HG03565 (cell line): ENCODE measurements around the gene ELP1.
"Not testable (repeated sequence)": the region's sequence is repeated elsewhere in the genome, so short reads cannot be mapped to it uniquely, and the experiment has no call there.

ENCODE experiments used
- ATAC-seq: cut with Tn5 transposase; IDR thresholded peaks from one replicate; pipeline ENCODE4 v1.9.1; 2021; ENCODE audit warnings: mild to moderate bottlenecking, moderate library complexity; ENCODE audit not compliant: unreplicated experiment

The ELP1 gene

DNA sequence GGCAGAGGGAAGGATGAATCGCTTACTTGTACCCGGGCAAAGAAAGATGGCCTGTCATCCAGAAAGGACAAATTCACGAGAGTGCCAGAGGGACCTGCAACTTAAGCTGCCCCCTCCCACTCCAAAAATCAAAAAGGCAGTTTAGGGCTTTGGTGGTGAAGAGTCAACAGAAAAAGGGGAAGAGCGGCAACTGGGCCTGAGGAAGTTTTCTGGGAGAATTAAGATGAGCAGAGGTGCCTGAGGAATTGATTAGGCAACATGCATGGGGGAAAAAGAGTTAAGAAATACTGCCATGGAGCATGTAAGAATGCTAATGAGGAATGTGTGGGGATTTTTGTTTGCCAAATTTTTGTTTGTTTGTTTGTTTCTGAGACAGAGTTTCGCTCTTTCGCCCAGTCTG, 76.4 kb downstream of the ELP1 start:
- ATAC-seq: no peak

DNA sequence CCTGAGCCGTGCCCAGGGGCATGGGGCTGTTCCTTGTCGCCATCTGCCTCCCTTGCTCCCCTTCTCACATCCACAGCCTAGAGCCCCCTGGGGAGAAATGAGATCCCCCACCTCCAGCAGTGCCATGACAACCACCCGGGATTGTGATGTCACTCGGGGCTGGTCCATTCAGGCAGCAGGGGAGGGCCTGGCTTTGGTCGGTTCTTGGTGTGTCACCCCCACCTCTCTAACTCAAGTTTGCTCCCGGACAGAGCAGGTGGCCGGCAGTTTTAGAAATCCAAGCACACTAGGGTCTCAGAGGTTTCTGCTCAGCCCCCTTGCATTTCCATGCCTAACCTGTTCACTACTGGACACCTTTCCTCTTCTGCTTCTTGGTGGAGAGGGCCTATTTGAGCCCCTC, 78.0 kb downstream of the ELP1 start, which contains the start of gene ACTL7B:
Gene ACTL7B (minus strand): TSS at position 99 of the 400 bp plus-strand sequence. CDS start 56 bp downstream, at position 43.
- ATAC-seq: no peak

DNA sequence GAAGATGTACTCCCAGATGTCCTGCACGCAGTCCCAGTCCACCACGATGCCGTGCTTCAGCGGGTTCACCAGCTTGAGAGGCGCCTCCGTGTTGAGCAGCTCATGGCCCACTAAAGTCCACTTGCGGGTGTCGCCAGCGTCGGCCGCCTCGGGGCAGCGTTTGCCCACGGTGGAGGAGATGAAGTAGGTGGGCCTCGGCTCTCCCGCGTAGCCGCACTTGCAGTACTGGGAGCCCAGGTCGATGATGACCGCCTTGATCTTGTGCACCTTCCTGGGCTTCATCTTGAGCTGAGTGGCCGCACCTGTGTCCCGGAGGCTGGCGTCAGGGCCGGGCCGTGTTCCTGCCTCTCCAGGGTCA, 78.4 kb downstream of the ELP1 start:
- ATAC-seq: no peak

GRCh38 chr9:108854641-108855528, 79.0 kb downstream of the ELP1 start:
- no peak for ATAC-seq

DNA sequence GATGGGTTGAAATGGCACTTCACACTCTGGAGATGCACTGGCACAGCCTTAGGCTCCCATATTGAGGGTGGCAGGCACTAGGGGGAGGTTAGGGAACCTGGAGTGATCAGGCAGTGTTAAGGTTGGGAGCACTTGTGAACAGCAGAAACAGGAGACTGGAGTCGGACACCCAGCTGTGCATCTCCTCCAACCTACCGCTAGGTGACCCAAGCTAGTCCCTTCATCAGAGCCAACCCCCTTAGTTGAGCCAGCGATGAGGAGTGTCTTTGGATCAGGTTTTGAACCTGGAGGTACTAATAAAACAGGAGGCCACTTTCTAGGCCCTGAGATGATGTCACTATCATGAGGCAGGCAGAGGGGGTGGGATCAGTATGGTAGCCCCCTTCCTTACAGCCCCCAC, 79.8 kb downstream of the ELP1 start:
- ATAC-seq: no peak

DNA sequence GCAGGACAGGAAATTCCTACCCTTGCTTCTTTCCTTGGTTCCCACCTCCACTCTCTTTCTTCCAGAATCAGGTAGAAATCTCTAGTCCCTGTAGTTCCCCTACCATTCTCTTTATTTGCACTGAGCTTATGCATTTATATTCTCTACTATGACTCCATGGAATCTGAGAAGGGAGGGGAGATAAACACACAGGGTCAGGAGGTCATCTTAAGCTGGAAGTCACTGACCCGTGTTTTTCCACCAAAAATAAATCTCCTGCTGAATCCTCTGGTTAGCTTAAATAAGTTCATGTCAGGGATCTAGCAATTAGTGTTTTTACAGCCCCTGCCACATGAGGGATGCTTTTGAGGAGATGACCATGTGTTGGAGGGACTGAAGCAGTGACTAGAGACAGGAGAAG, 81.8 kb downstream of the ELP1 start:
- no peak for ATAC-seq

GRCh38 chr9:108851138-108851537, 82.8 kb downstream of the ELP1 start:
- ATAC-seq: no peak

- ATAC-seq: no peak
Measured at GRCh38 chr9:108850293-108850897, 83.5 kb downstream of the ELP1 start.

DNA sequence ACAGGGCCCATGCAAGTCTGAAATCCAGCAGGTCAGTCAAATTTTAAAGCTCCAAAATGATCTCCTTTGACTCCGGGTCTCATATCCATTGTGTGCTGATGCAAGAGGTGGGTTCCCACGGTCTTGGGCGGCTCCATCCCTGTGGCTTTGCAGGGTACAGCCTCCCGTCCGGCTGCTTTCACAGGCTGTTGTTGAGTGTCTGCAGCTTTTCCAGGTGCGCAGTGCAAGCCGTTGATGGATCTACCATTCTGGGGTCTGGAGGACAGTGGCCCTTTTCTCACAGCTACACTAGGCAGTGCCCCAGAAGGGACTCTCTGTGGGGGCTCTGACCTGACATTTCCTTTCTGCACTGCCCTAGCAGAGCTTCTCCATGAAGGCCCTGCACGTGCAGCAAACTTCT, 85.6 kb downstream of the ELP1 start:
- ATAC-seq: not testable (repeated sequence)

GRCh38 chr9:108845947-108846346, 88.0 kb downstream of the ELP1 start:
- ATAC-seq: no peak

DNA sequence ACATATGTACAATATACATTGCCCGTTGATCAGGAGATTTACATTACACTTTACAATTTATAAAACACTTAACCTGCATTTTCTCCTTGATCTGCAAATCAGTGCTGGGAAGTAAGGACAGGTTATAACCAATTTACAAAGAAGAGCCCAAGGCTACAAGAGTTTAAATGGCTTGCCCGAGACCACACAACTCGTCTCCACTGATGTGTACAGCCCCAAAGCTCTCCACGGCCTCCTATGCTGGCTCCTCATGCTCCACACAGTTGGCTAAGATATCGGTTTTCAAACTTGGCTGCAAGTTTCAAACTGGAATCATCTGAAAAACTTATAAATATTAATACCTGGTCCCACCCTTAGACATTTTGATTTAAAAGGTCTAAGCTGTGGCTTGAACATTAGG, 88.4 kb downstream of the ELP1 start:
- ATAC-seq: no peak

DNA sequence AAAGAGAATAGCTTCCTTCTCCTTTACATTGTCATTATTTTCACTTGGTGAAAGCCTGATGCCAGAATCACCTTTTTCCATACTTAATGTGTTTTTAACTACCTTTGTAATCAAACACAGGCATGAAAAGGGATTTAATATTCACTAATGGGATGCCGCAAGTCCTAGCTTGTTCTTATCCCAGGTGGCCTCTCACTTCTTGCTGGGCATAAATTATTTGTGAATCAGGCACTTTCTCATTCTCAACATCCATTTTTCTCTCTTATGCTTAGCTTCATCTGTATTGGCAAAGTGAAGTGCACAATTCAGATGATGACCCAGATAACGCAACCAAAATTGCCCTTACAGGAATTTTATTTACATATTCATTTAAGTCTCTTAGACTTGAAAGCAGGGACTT, 89.1 kb downstream of the ELP1 start:
- no peak for ATAC-seq

DNA sequence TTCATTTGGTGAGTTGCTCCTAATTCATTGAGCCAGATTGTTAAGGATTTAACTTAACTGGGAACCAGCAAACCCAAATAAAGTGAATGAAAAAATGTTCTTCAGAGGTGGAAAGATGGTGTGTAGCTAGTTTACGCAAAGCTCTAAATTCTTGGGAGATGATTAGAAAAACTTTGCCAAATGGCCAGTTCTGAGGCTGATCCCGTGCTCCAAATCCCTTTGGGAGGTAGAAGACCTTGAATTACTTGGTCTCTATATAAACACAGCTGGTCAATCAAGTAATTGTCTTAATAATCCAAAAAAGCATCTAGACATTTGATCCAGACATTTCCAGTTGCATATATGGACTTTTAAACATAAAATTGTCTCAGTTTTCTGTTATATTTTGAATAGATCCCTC, 89.5 kb downstream of the ELP1 start:
- no peak for ATAC-seq

DNA sequence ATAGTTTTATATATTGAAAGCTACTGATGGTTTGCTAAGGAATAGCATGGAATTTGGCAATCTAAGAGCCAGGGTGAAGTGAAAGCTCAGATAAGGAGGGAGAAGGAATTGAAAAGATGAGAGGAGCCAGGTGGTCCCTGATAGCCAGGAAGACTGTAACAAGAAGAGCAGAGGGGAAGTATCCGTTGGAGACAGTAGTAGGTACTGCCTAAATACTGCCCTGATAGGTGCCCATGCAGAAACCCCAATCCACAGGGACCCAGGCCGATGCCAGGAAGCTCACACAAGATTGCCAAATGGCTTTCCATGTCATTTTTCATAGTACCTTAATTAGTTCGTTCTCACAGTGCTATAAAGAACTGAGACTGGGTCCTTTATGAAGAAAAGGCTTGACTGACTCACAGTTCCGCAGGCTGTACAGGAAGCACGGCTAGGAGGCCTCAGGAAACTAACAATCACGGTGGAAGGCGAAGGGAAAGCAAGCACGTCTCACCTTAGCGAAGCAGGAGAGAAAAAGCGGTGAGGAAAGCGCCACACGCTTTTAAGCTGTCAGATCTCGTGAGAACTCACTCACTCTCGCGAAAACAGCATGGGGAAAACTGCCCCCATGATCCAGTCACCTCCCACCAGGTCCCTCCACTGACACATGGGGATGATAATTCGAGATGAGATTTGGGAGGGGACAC, 91.2 kb downstream of the ELP1 start:
- no peak for ATAC-seq

- not testable (repeated sequence) for ATAC-seq
Measured at GRCh38 chr9:108839561-108839960, 94.4 kb downstream of the ELP1 start.

DNA sequence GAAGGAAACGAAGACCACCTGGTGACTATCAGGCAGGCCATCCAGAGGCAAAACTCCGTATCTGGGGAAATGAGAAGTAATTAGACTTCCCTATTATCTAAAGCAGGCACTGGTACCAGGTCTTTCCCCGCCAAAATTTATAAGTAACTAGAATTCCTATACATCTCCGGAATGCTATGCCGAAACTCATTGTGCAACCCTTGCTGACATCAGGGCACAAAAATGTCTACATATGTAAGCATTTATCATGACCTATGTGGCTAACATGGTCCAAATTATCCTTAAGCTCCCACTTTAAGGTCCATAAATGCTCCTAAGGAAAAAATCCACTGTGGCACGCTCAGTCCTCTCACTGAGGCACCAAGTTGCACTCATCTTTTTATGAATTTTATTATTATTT, 95.9 kb downstream of the ELP1 start:
- ATAC-seq: no peak

DNA sequence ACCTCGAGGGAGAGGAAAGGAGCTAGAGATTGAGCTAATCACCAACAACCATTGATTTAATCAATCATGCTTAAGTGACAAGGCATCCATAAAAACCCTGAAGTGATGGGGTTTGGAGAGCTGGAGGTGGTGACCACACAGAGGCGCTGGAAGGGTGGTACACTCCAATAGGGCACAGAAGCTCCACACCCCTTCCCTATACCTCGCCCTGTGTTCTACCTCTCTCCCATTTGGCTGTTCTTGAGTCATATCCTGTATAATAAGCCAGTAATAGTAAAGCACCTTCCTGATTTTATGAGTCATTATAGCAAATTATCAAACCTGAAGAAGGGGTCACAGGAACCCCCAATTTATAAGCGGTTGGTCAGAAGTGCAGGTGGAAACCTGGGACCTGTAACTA, 96.4 kb downstream of the ELP1 start:
- no peak for ATAC-seq

- ATAC-seq: no peak
Measured at GRCh38 chr9:108836781-108837180, 97.1 kb downstream of the ELP1 start.

DNA sequence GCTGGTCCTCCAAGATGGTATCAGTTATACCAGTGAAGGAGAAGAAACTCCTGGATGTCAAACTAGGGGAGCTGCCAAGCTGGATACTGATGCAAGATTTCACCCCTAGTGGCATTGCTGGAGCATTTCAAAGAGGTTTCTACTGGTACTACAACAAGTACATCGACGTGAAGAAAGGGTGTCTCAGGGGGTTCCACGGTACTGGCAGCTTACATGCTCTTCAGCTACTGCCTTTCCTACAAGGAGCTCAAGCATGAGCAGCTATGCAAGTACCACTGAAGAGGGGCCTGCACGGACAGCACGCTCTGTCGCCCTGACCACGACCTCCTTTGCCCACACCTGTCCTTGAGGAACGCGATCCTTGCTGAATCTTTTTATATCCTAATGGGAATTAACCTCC, 97.6 kb downstream of the ELP1 start:
- ATAC-seq: no peak

DNA sequence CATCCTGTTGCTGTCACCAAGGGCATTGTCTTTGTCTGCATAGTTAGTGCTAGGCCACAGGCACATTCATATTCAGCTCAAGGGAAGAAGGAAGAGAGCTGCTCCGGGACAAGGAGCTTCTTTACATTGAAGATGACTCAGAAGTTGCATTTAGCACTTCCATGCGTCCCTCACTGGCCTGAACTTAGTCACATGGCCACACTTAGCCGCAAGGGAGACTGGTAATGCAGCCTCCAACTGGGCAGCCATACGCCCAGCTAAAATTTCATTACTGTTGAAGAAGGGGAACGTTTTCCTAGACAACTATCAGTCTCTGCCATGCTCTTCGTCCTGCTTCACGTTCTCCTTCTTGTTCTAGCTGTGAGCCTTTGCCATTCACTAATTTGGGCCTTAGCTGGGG, 98.1 kb downstream of the ELP1 start:
- no peak for ATAC-seq

DNA sequence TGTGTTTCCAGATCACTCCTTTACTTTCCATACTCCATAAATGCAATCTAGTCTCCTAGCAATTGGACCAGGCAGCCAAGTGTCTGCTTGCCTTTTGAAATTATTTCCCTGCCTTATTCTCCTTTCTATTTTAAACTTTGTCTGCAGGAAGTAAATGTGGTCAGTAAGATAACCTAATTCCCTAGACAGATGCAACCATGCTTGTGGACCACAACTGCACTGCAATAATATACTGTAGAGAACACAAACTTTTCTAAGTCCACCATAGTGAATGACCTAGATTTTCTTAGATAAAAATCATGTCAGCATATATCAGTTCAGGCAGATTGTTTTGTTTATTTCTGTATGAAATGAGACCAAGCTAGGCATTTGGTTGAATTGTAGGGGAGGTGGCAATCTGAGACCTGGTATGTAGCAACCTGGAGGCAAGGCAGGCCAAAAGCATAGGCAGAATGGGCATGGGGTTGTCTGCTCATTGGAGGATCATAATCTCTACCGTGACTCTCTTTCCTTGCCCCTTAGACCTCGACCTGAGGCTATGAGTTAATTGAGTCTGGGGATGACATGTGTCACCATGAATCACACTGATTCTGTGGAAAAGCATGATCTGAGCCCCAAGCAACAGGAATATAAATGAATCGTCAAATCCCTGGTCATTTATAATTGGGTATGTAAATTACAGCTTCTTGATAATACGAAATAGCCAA, 98.8 kb downstream of the ELP1 start:
- ATAC-seq: no peak
